Smooth muscle cell (in vitro differentiated cells): ENCODE results near the gene ACP2. TPM values are rescaled to one million over a fixed set of nuclear protein-coding genes. Genes with fewer than 3 reads are reported as not detected.
A peak's percentile ranks its signal among the peaks of the same experiment; 100 is the strongest.

Experiments
- DNase-seq: peaks from one replicate; lab custom pipeline; 2025; ENCODE audit not compliant: unreplicated experiment; lab: John Stamatoyannopoulos, UW
- H2AFZ ChIP-seq: fragments of 200-600 bp; sonication (generic); 2 replicates; pipeline ENCODE4 v1.6.0; 2016; ENCODE audit warnings: antibody characterized with exemption, low read depth, mild to moderate bottlenecking
- H3F3A ChIP-seq: fragments of 200-600 bp; sonication (generic); 2 replicates; pipeline ENCODE4 v1.6.0; 2017; ENCODE audit warnings: antibody characterized with exemption, low read depth
- H3K27ac ChIP-seq: fragments of 200-600 bp; sonication (generic); 2 replicates; pipeline ENCODE4 v1.5.1; 2016; ENCODE audit warnings: low read depth, mild to moderate bottlenecking
- H3K27me3 ChIP-seq: fragments of 200-600 bp; sonication (generic); 2 replicates; pipeline ENCODE4 v1.6.1; 2016; ENCODE audit warnings: low read depth, mild to moderate bottlenecking
- H3K36me3 ChIP-seq: fragments of 200-600 bp; sonication (generic); 2 replicates; pipeline ENCODE4 v1.5.1; 2016; ENCODE audit warnings: low read depth
- H3K4me1 ChIP-seq: fragments of 200-600 bp; sonication (generic); 2 replicates; pipeline ENCODE4 v1.5.1; 2016; ENCODE audit warnings: low read depth
- H3K4me2 ChIP-seq: fragments of 200-600 bp; sonication (generic); 2 replicates; pipeline ENCODE4 v1.6.0; 2016; ENCODE audit warnings: mild to moderate bottlenecking
- H3K4me3 ChIP-seq: fragments of 200-600 bp; sonication (generic); 2 replicates; pipeline ENCODE4 v1.5.1; 2016; ENCODE audit warnings: mild to moderate bottlenecking
- H3K79me2 ChIP-seq: fragments of 200-600 bp; sonication (generic); 2 replicates; pipeline ENCODE4 v1.6.0; 2016; ENCODE audit warnings: low read depth, mild to moderate bottlenecking
- H3K9ac ChIP-seq: fragments of 200-600 bp; sonication (generic); 2 replicates; pipeline ENCODE4 v1.6.0; 2016; ENCODE audit warnings: low read depth
- H3K9me3 ChIP-seq: fragments of 200-600 bp; sonication (generic); replicated peaks from 2 replicates; pipeline ENCODE4 v1.5.1; 2016; ENCODE audit warnings: low read depth
- H4K20me1 ChIP-seq: fragments of 200-600 bp; sonication (generic); 2 replicates; pipeline ENCODE4 v1.6.0; 2016; ENCODE audit warnings: low read depth
- CTCF ChIP-seq: fragments of 200-600 bp; sonication (generic); IDR thresholded peaks from 2 replicates; pipeline ENCODE4 v1.5.1; 2017; ENCODE audit warnings: borderline replicate concordance, mild to moderate bottlenecking, antibody characterized with exemption; ENCODE audit not compliant: insufficient read depth, poor library complexity, severe bottlenecking
- WGBS: methylation state at CpG from one replicate; pipeline ENCODE4 v1.1.7; 2016; ENCODE audit warnings: low lambda C conversion rate; 5-methylcytosine and 5-hydroxymethylcytosine counted together
- polyA plus RNA-seq: library from polyadenylated mRNA; unstranded; fragments of >200 nt; fragmentation: Nextera tagmentation; extraction: Ambion mirVana; gene quantifications from 2 replicates; pipeline ENCODE4 v1.2.1, GENCODE V29; 2016
- total RNA-seq: library from RNA; depleted of rRNA; stranded (reverse); fragments of >200 nt; gene quantifications from 2 replicates; pipeline ENCODE4 v1.2.3, GENCODE V29; 2014

ACP2 gene
- total and polyA plus RNA-seq, 2 experiments from 2014 or later, result 26.3 to 62.4 TPM

GRCh38 chr11:47244448-47245350 is 3.9 kb downstream of the ACP2 start:
- Histone ChIP-seq H3K9me3 (no peaks in the 10 kb centered on the region), H3K9ac (no peak overlapping the region), H3K4me1 (no peaks in the 10 kb centered on the region), H2AFZ (no peak overlapping the region), H3K4me2 (no peak overlapping the region), H3K27me3 (no peaks in the 10 kb centered on the region), H3K36me3 (no peaks in the 10 kb centered on the region), H3K27ac (no peak overlapping the region), H4K20me1 (no peaks in the 10 kb centered on the region), H3K79me2 (no peaks in the 10 kb centered on the region), H3F3A (no peaks in the 10 kb centered on the region), H3K4me3 (no peak overlapping the region)
- TF ChIP-seq CTCF, result no peak
- 87% methylated on average over 23 of the region's 23 CpGs for WGBS
- DNase-seq, result no peak

- Histone ChIP-seq H3K79me2 (no peaks in the 10 kb centered on the region), H3K27me3 (no peaks in the 10 kb centered on the region), H3K9ac (no peak overlapping the region), H3K9me3 (no peaks in the 10 kb centered on the region), H4K20me1 (no peaks in the 10 kb centered on the region), H2AFZ (no peak overlapping the region), H3K4me1 (no peaks in the 10 kb centered on the region), H3F3A (no peaks in the 10 kb centered on the region), H3K4me3 (no peak overlapping the region), H3K36me3 (no peaks in the 10 kb centered on the region), H3K4me2 (no peak overlapping the region), H3K27ac (no peak overlapping the region)
- no peak for TF ChIP-seq CTCF
- DNase-seq, result no peak
- WGBS, result 90% methylated on average over 4 of the region's 4 CpGs
Measured at GRCh38 chr11:47243454-47243853, 5.2 kb downstream of the ACP2 start.

GRCh38 chr11:47242596-47243192 is 5.9 kb downstream of the ACP2 start:
- TF ChIP-seq CTCF, result no peak
- WGBS, result 94% methylated on average over 21 of the region's 21 CpGs
- DNase-seq, result no peak
- Histone ChIP-seq H3K27ac (peak overlapping the region; percentile 70), H3F3A (no peaks in the 10 kb centered on the region), H3K9ac (no peak overlapping the region), H3K4me1 (no peaks in the 10 kb centered on the region), H2AFZ (no peak overlapping the region), H3K36me3 (no peaks in the 10 kb centered on the region), H3K79me2 (no peaks in the 10 kb centered on the region), H3K4me3 (no peak overlapping the region), H3K27me3 (no peaks in the 10 kb centered on the region), H3K9me3 (no peaks in the 10 kb centered on the region), H4K20me1 (no peaks in the 10 kb centered on the region), H3K4me2 (no peak overlapping the region)
